ENCODE results near the gene RNU11. TPM values are rescaled to one million over a fixed set of nuclear protein-coding genes. Genes with fewer than 3 reads are reported as not detected.
"Not testable (repeated sequence)": the region's sequence is repeated elsewhere in the genome, so short reads cannot be mapped to it uniquely, and the experiment has no call there.

RNU11 gene
- total RNA-seq, 5 donors from 2014 or later (not counting 1 experiment from before 2014, with no cell fraction given), result not detected

GRCh38 chr1:28680151-28680550 lies 31.8 kb downstream of the RNU11 start:
- no peaks in the 10 kb centered on the region for H3K9me3 ChIP-seq
- Mint-ChIP-seq H3K27ac (no peak overlapping the region), H3K4me1 (peaks cover 0 to 11% (median 6%) of the 10 kb centered on the region in 3 donors), H3K9me3 (no peaks in the 10 kb centered on the region), H3K4me3 (no peak overlapping the region), H3K36me3 (peaks cover 19% of the 10 kb centered on the region), H3K27me3 (no peaks in the 10 kb centered on the region)
- POLR2A ChIA-PET, result interaction anchor here in 1 of 2 donors (0.6 kb wide), 1 partner anchor 238 kb away, joined by 3 read pairs; no protein-coding TSS in a partner anchor
- no peak for ATAC-seq (replicated peaks in 1 of 4)
- H3K4me1 ChIP-seq (ENCODE audit: control insufficient read depth in 1 of 2, extremely low read depth in 1 of 2, insufficient read depth in 2 of 2, low read length in 2 of 2), result no peaks in the 10 kb centered on the region
- H3K27ac ChIP-seq (ENCODE audit: low read length), result no peak overlapping the region
- 100% methylated on average over 1 of the region's 4 CpGs for WGBS (ENCODE audit: insufficient coverage)
- no peak for DNase-seq
- H3K27me3 ChIP-seq (replicated peaks in 1 of 2; ENCODE audit: control insufficient read depth in 2 of 2, extremely low read depth in 1 of 2, insufficient read depth in 2 of 2, low read length in 1 of 2), result no peaks in the 10 kb centered on the region
- CTCF ChIA-PET, result interaction anchor here in 1 of 2 donors (1.0 kb wide), 1 partner anchor 432 kb away, joined by 3 read pairs; no protein-coding TSS in a partner anchor
- peaks cover 6 to 26% of the 10 kb centered on the region in 2 donors for H3K36me3 ChIP-seq (ENCODE audit: control insufficient read depth in 2 of 2, extremely low read depth in 1 of 2, insufficient read depth in 1 of 2, low read length in 1 of 2)
- H3K4me3 ChIP-seq (ENCODE audit: control insufficient read depth in 1 of 2, extremely low read depth in 1 of 2, low read length in 1 of 2), result no peak overlapping the region

- no peaks in the 10 kb centered on the region for H3K27me3 Mint-ChIP-seq
- Histone ChIP-seq H3K4me1 (ENCODE audit: control insufficient read depth in 1 of 2, extremely low read depth in 1 of 2, insufficient read depth in 2 of 2, low read length in 2 of 2) (no peaks in the 10 kb centered on the region), H3K27me3 (replicated peaks in 1 of 2; ENCODE audit: control insufficient read depth in 2 of 2, extremely low read depth in 1 of 2, insufficient read depth in 2 of 2, low read length in 1 of 2) (no peaks in the 10 kb centered on the region), H3K9me3 (no peaks in the 10 kb centered on the region), H3K36me3 (ENCODE audit: control insufficient read depth in 2 of 2, extremely low read depth in 1 of 2, insufficient read depth in 1 of 2, low read length in 1 of 2) (peaks cover 6 to 35% of the 10 kb centered on the region in 2 donors), H3K27ac (ENCODE audit: low read length) (no peak overlapping the region), H3K4me3 (ENCODE audit: control insufficient read depth in 1 of 2, extremely low read depth in 1 of 2, low read length in 1 of 2) (no peak overlapping the region)
- peaks cover 0 to 7% (median 5%) of the 10 kb centered on the region in 3 donors for H3K4me1 Mint-ChIP-seq
- ChIA-PET POLR2A (no interaction called here), CTCF (no interaction called here)
- no peak overlapping the region for H3K27ac Mint-ChIP-seq
- H3K9me3 Mint-ChIP-seq, result no peaks in the 10 kb centered on the region
- no peak for DNase-seq
- 91% methylated on average over 4 of the region's 6 CpGs for WGBS (ENCODE audit: insufficient coverage)
- H3K4me3 Mint-ChIP-seq, result no peak overlapping the region
- no peak for ATAC-seq (replicated peaks in 1 of 4)
- peaks cover 27% of the 10 kb centered on the region for H3K36me3 Mint-ChIP-seq
These were observed 34.4 kb downstream of the RNU11 start for GRCh38 chr1:28682840-28683239.

- peaks cover 6 to 39% of the 10 kb centered on the region in 2 donors for H3K36me3 ChIP-seq (ENCODE audit: control insufficient read depth in 2 of 2, extremely low read depth in 1 of 2, insufficient read depth in 1 of 2, low read length in 1 of 2)
These were observed 36.5 kb downstream of the RNU11 start for GRCh38 chr1:28684937-28685336.

GRCh38 chr1:28691627-28692026 lies 43.2 kb downstream of the RNU11 start:
- H3K9me3 Mint-ChIP-seq; H3K4me1 ChIP-seq (ENCODE audit: control insufficient read depth in 1 of 2, extremely low read depth in 1 of 2, insufficient read depth in 2 of 2, low read length in 2 of 2); H3K27me3 ChIP-seq (replicated peaks in 1 of 2; ENCODE audit: control insufficient read depth in 2 of 2, extremely low read depth in 1 of 2, insufficient read depth in 2 of 2, low read length in 1 of 2); H3K4me3 Mint-ChIP-seq; ATAC-seq (replicated peaks in 1 of 4); H3K9me3 ChIP-seq; H3K4me3 ChIP-seq (ENCODE audit: control insufficient read depth in 1 of 2, extremely low read depth in 1 of 2, low read length in 1 of 2); DNase-seq; H3K27ac Mint-ChIP-seq; H3K4me1 Mint-ChIP-seq; H3K27ac ChIP-seq (ENCODE audit: low read length); H3K27me3 Mint-ChIP-seq: not testable (repeated sequence)
- WGBS (ENCODE audit: insufficient coverage), result no CpG with 5 or more reads among the region's 1 CpG
- CTCF ChIA-PET, result interaction anchor here in 1 of 2 donors (0.5 kb wide), 1 partner anchor 15 kb away, joined by 3 read pairs; no protein-coding TSS in a partner anchor
- H3K36me3 ChIP-seq (ENCODE audit: control insufficient read depth in 2 of 2, extremely low read depth in 1 of 2, insufficient read depth in 1 of 2, low read length in 1 of 2), result peaks cover 11 to 51% of the 10 kb centered on the region in 2 donors
- POLR2A ChIA-PET, result interaction anchor here in 1 of 2 donors (0.5 kb wide), 1 partner anchor 52 kb away, joined by 3 read pairs; no protein-coding TSS in a partner anchor
- peaks cover 21% of the 10 kb centered on the region for H3K36me3 Mint-ChIP-seq

More at GRCh38 chr1:28684937-28685336, 36.5 kb downstream of the RNU11 start:
- DNase-seq, result no peak
- H3K27me3 ChIP-seq (replicated peaks in 1 of 2; ENCODE audit: control insufficient read depth in 2 of 2, extremely low read depth in 1 of 2, insufficient read depth in 2 of 2, low read length in 1 of 2), result no peaks in the 10 kb centered on the region
- H3K27ac Mint-ChIP-seq, result no peak overlapping the region
- WGBS (ENCODE audit: insufficient coverage), result 100% methylated on average over 1 of the region's 4 CpGs
- CTCF ChIA-PET, result no interaction called here
- no peaks in the 10 kb centered on the region for H3K9me3 ChIP-seq
- no peaks in the 10 kb centered on the region for H3K9me3 Mint-ChIP-seq
- peaks cover 27% of the 10 kb centered on the region for H3K36me3 Mint-ChIP-seq
- POLR2A ChIA-PET, result interaction anchor here in 1 of 2 donors (0.6 kb wide), 1 partner anchor 40 kb away, joined by 5 read pairs; no protein-coding TSS in a partner anchor
- H3K4me3 ChIP-seq (ENCODE audit: control insufficient read depth in 1 of 2, extremely low read depth in 1 of 2, low read length in 1 of 2), result no peak overlapping the region
- no peaks in the 10 kb centered on the region for H3K27me3 Mint-ChIP-seq
- no peak overlapping the region for H3K4me3 Mint-ChIP-seq
- H3K27ac ChIP-seq (ENCODE audit: low read length), result no peak overlapping the region
- ATAC-seq (replicated peaks in 1 of 4), result no peak
- H3K4me1 ChIP-seq (ENCODE audit: control insufficient read depth in 1 of 2, extremely low read depth in 1 of 2, insufficient read depth in 2 of 2, low read length in 2 of 2), result no peaks in the 10 kb centered on the region
- H3K4me1 Mint-ChIP-seq, result peaks cover 0 to 7% (median 5%) of the 10 kb centered on the region in 3 donors

Other genes with a start within 250 kb of the RNU11 start
- 10 to 100 TPM; 13.1 to 23.2 (median 19.7) TPM for gene RCC1, start 142.6 kb upstream of the RNU11 start, total RNA-seq
- gene TRNAU1AP, start 95.5 kb upstream of the RNU11 start, total RNA-seq, result 10 to 100 TPM; 28.6 to 47.6 (median 41.3) TPM
- not detected for gene RAB42, start 56.3 kb upstream of the RNU11 start, total RNA-seq
- 10 to 100 TPM; 17.3 to 22.7 (median 20.6) TPM for gene TAF12, start 5.5 kb upstream of the RNU11 start, total RNA-seq
- gene GMEB1, start 20.2 kb downstream of the RNU11 start, total RNA-seq, result 10 to 100 TPM; 15.2 to 19.0 (median 18.4) TPM
- 10 to 100 TPM; 61.3 to 77.3 (median 67.0) TPM for gene YTHDF2, start 88.3 kb downstream of the RNU11 start, total RNA-seq
- not detected for gene OPRD1, start 163.6 kb downstream of the RNU11 start, total RNA-seq

Data from T-cell (primary cell).